K562 (cell line): ENCODE data around the gene FGF21. TPM values are rescaled to one million over a fixed set of nuclear protein-coding genes. Genes with fewer than 3 reads are reported as not detected.
A peak's percentile ranks its signal among the peaks of the same experiment; 100 is the strongest.

Experiments used
- CHD4 ChIP-seq: fragments of 200-600 bp; sonication (generic); IDR thresholded peaks from 3 replicates; pipeline ENCODE4 v1.6.1; 2012; ENCODE audit warnings: low read depth, mild to moderate bottlenecking, mixed read lengths, low read length, inconsistent platforms; ENCODE audit not compliant: insufficient read depth, insufficient replicate concordance, poor library complexity, severe bottlenecking
- CREM ChIP-seq: IDR thresholded peaks from 2 replicates; pipeline ENCODE4 v1.6.1; 2014; ENCODE audit warnings: antibody characterized with exemption, low read depth
- ETS2 ChIP-seq: IDR thresholded peaks from 2 replicates; pipeline ENCODE4 v1.6.1; 2016; ENCODE audit warnings: borderline replicate concordance, missing genetic modification characterization, mild to moderate bottlenecking, moderate library complexity, missing compliant biosample characterization; ENCODE audit not compliant: poor library complexity, severe bottlenecking
- FUS ChIP-seq: fragments of 200-400 bp; formaldehyde crosslinking; optimal IDR thresholded peaks from 2 replicates; pipeline ENCODE3; 2017; ENCODE audit warnings: low read depth, low read length
- HMGN3 ChIP-seq: IDR thresholded peaks from 2 replicates; pipeline ENCODE4 v1.6.1; 2011; ENCODE audit warnings: borderline replicate concordance, low read depth, mild to moderate bottlenecking, mixed read lengths, low read length; ENCODE audit not compliant: insufficient read length; ENCODE audit errors: extremely low read depth
- JUNB ChIP-seq: fragments of 450-650 bp; formaldehyde crosslinking; conservative IDR thresholded peaks from 2 replicates; pipeline ENCODE4 v1.4.0; 2020; ENCODE audit warnings: mild to moderate bottlenecking
- MAFK ChIP-seq: IDR thresholded peaks from 2 replicates; pipeline ENCODE4 v1.6.1; 2011; ENCODE audit warnings: low read length, improper control_type of control experiment
- RNF2 ChIP-seq: sonication (generic); IDR thresholded peaks from 2 replicates; pipeline ENCODE4 v1.6.1; 2016
- SREBF2 ChIP-seq: sonication (generic); formaldehyde crosslinking; IDR thresholded peaks from 2 replicates; pipeline ENCODE4 v1.4.0; 2020; ENCODE audit warnings: mild to moderate bottlenecking, missing genetic modification reagents
- U2AF1 ChIP-seq: fragments of 200-400 bp; formaldehyde crosslinking; optimal IDR thresholded peaks from 2 replicates; pipeline ENCODE3; 2017; ENCODE audit warnings: mild to moderate bottlenecking, low read depth, low read length, moderate library complexity
- ZNF121 ChIP-seq: sonication (generic); formaldehyde crosslinking; conservative IDR thresholded peaks from 2 replicates; pipeline ENCODE4 v1.8.0; 2022; ENCODE audit warnings: missing genetic modification reagents
- ZNF408 ChIP-seq: fragments of 250-450 bp; sonication (Bioruptor Pico); IDR thresholded peaks from 2 replicates; pipeline ENCODE4 v1.4.0; 2020; ENCODE audit warnings: low read depth, mild to moderate bottlenecking, moderate library complexity
- ZNF583 ChIP-seq: fragments of 250-450 bp; sonication (Bioruptor Pico); IDR thresholded peaks from 2 replicates; pipeline ENCODE4 v1.4.0; 2020
- ZNF764 ChIP-seq: fragments of 250-450 bp; sonication (Bioruptor Pico); IDR thresholded peaks from 2 replicates; pipeline ENCODE4 v1.4.0; 2020; ENCODE audit warnings: low read depth, mild to moderate bottlenecking, moderate library complexity
- ZNF77 ChIP-seq: fragments of 250-450 bp; sonication (Bioruptor Pico); IDR thresholded peaks from 2 replicates; pipeline ENCODE4 v1.5.0; 2020
- ZNF830 ChIP-seq: fragments of 250-450 bp; sonication (Bioruptor Pico); IDR thresholded peaks from 2 replicates; pipeline ENCODE4 v1.5.0; 2021; ENCODE audit warnings: mild to moderate bottlenecking
- polyA plus RNA-seq, 8 experiments: library from polyadenylated mRNA; depleted of rRNA in 4 of 8; stranded (reverse) in 5 of 8; unstranded in 3 of 8; fragments of >200 nt; fragmentation: Nextera tagmentation in 2 of 8; fragmentation: Illumina TruSeq in 1 of 8; extraction: Ambion mirVana in 2 of 8; extraction: Trizol in 1 of 8; gene quantifications; 2 replicates each; pipeline versions ENCODE4 v1.2.1 to v1.2.3, GENCODE V29; 2011 to 2014; ENCODE audit warnings: inconsistent platforms in 1 of 8, missing spikeins in 1 of 8
- total RNA-seq, 7 experiments: library from RNA; depleted of rRNA in 6 of 7; stranded (reverse); fragments of >200 nt in 6 of 7; fragmentation: Illumina TruSeq in 2 of 7; extraction: Trizol in 2 of 7; gene quantifications; 2 replicates each; pipeline versions ENCODE4 v1.2.1 to v1.2.3, GENCODE V29; 2011 to 2021; ENCODE audit warnings: low replicate concordance in 1 of 7
- TF ChIP-seq, protein P1 (sequence below): IDR thresholded peaks from 2 replicates; pipeline ENCODE4 v1.6.1; 2014; ENCODE audit warnings: antibody characterized with exemption
- TF ChIP-seq, protein P2 (sequence below): sonication (generic); formaldehyde crosslinking; IDR thresholded peaks from 2 replicates; pipeline ENCODE4 v1.8.0; 2023; ENCODE audit warnings: missing genetic modification reagents, mild to moderate bottlenecking, borderline replicate concordance
- TF ChIP-seq, protein P3 (sequence below): fragments of 150-350 bp; IDR thresholded peaks from 2 replicates; pipeline ENCODE4 v1.6.1; 2014; ENCODE audit warnings: low read depth, mild to moderate bottlenecking, low read length, borderline replicate concordance

Gene FGF21
- total and polyA plus RNA-seq, 9 of the 15 experiments (the other 6 are each of a cell fraction or from before 2014, with no cell fraction given) = 0.04 to 0.77 (median 0.09) TPM; not detected in 6

DNA sequence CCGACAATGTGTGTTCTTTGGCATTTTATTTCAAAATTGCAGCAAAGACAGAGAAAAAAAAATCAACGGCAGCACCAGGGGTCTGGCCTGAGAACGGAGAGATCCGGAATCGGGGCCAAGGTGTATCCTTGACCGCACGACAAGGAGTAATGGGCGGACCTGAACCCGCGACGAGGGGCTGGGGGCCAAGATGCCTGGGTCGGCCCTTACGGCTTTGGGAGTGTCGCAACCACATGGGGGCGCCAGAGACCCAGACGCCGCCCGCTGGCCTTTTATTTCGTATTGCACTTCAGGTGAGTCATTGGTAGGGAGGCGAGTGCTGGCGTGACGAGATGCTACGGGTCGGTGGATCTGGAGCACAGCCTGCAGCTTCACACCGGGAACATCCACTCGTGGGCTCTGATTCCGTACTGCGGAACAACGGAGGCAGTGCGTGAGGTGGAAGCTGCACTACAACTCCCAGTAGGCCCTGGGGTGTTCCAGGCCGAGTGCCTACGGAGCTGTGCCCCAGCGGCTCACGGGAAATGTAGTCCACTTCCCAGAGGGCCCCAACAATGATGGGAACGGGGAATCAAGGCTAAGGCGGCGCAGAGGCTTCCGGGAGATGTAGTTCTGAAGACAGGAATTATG is 39.8 kb downstream of the FGF21 start (continued):
- TF ChIP-seq ZNF764 (CRISPR knock-in tag) = no peak
- TF ChIP-seq CHD4 = no peak
- TF ChIP-seq RNF2 = 0 out of 2 replicates have a peak, but pooled peaks have one; percentile 59
- TF ChIP-seq ZNF77 = no peak
- TF ChIP-seq MAFK = no peak
- no peak for TF ChIP-seq JUNB
- TF ChIP-seq, protein P1, sequence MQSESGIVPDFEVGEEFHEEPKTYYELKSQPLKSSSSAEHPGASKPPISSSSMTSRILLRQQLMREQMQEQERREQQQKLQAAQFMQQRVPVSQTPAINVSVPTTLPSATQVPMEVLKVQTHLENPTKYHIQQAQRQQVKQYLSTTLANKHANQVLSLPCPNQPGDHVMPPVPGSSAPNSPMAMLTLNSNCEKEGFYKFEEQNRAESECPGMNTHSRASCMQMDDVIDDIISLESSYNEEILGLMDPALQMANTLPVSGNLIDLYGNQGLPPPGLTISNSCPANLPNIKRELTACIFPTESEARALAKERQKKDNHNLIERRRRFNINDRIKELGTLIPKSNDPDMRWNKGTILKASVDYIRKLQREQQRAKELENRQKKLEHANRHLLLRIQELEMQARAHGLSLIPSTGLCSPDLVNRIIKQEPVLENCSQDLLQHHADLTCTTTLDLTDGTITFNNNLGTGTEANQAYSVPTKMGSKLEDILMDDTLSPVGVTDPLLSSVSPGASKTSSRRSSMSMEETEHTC = no peak
- TF ChIP-seq, protein P2, sequence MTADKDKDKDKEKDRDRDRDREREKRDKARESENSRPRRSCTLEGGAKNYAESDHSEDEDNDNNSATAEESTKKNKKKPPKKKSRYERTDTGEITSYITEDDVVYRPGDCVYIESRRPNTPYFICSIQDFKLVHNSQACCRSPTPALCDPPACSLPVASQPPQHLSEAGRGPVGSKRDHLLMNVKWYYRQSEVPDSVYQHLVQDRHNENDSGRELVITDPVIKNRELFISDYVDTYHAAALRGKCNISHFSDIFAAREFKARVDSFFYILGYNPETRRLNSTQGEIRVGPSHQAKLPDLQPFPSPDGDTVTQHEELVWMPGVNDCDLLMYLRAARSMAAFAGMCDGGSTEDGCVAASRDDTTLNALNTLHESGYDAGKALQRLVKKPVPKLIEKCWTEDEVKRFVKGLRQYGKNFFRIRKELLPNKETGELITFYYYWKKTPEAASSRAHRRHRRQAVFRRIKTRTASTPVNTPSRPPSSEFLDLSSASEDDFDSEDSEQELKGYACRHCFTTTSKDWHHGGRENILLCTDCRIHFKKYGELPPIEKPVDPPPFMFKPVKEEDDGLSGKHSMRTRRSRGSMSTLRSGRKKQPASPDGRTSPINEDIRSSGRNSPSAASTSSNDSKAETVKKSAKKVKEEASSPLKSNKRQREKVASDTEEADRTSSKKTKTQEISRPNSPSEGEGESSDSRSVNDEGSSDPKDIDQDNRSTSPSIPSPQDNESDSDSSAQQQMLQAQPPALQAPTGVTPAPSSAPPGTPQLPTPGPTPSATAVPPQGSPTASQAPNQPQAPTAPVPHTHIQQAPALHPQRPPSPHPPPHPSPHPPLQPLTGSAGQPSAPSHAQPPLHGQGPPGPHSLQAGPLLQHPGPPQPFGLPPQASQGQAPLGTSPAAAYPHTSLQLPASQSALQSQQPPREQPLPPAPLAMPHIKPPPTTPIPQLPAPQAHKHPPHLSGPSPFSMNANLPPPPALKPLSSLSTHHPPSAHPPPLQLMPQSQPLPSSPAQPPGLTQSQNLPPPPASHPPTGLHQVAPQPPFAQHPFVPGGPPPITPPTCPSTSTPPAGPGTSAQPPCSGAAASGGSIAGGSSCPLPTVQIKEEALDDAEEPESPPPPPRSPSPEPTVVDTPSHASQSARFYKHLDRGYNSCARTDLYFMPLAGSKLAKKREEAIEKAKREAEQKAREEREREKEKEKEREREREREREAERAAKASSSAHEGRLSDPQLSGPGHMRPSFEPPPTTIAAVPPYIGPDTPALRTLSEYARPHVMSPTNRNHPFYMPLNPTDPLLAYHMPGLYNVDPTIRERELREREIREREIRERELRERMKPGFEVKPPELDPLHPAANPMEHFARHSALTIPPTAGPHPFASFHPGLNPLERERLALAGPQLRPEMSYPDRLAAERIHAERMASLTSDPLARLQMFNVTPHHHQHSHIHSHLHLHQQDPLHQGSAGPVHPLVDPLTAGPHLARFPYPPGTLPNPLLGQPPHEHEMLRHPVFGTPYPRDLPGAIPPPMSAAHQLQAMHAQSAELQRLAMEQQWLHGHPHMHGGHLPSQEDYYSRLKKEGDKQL (CRISPR knock-in tag) = no peak
- no peak for TF ChIP-seq HMGN3
- TF ChIP-seq ETS2 (tag) = no peak
- TF ChIP-seq CREM = peak; percentile 91
- no peak for TF ChIP-seq ZNF830
- TF ChIP-seq, protein P3, sequence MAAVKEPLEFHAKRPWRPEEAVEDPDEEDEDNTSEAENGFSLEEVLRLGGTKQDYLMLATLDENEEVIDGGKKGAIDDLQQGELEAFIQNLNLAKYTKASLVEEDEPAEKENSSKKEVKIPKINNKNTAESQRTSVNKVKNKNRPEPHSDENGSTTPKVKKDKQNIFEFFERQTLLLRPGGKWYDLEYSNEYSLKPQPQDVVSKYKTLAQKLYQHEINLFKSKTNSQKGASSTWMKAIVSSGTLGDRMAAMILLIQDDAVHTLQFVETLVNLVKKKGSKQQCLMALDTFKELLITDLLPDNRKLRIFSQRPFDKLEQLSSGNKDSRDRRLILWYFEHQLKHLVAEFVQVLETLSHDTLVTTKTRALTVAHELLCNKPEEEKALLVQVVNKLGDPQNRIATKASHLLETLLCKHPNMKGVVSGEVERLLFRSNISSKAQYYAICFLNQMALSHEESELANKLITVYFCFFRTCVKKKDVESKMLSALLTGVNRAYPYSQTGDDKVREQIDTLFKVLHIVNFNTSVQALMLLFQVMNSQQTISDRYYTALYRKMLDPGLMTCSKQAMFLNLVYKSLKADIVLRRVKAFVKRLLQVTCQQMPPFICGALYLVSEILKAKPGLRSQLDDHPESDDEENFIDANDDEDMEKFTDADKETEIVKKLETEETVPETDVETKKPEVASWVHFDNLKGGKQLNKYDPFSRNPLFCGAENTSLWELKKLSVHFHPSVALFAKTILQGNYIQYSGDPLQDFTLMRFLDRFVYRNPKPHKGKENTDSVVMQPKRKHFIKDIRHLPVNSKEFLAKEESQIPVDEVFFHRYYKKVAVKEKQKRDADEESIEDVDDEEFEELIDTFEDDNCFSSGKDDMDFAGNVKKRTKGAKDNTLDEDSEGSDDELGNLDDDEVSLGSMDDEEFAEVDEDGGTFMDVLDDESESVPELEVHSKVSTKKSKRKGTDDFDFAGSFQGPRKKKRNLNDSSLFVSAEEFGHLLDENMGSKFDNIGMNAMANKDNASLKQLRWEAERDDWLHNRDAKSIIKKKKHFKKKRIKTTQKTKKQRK = no peak
- peak; percentile 87 for TF ChIP-seq ZNF583 (CRISPR knock-in tag)
- TF ChIP-seq FUS = no peak
- no peak for TF ChIP-seq ZNF121 (CRISPR knock-in tag)
- no peak for TF ChIP-seq ZNF408
- no peak for TF ChIP-seq SREBF2 (CRISPR knock-in tag)
- no peak for TF ChIP-seq U2AF1
